GM12872 (cell line): Measurements from ENCODE around the gene CREB3.

Source experiments
- TF ChIP-seq, protein P1 (sequence below): IDR thresholded peaks from 3 replicates; pipeline ENCODE4 v1.5.1; 2011; ENCODE audit warnings: low read depth, mild to moderate bottlenecking, low read length, moderate library complexity; ENCODE audit not compliant: insufficient read depth

CREB3 gene

DNA sequence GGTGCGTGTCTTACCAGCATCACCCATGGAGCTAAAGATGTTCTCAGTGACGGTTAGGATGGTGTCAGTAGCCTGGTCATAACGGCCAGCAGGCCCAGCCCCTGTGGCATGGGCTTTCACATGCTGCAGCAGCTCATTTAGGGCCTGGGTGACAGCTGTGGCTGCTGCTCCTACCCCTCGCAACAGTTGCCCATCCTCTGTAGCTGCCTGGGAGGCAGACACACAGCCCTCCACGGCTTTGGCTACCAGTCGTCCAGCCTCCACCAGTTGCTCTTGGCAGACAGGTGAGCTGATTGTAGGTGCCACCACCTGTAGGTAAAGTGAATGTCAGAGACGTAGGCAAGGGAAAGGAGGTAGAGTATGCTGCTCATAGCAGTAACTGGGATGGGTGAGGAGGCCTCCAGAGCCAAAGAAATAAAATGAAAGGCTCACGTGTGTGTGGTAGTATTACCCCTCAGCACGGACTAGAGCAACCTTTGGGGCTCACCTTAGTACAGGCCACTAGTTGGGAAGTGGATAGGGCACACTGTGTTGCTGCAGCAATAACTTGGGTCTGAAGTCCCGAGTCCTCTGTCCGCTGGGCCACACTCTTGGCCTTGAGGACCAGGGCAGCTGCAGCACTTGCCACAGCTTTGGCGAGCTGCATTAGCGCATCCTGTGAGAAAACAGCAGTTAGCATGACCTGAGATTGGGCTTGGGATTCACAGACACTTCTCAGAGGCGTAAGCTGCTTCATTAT is 15.2 kb upstream of the CREB3 start:
- TF ChIP-seq, protein P1, sequence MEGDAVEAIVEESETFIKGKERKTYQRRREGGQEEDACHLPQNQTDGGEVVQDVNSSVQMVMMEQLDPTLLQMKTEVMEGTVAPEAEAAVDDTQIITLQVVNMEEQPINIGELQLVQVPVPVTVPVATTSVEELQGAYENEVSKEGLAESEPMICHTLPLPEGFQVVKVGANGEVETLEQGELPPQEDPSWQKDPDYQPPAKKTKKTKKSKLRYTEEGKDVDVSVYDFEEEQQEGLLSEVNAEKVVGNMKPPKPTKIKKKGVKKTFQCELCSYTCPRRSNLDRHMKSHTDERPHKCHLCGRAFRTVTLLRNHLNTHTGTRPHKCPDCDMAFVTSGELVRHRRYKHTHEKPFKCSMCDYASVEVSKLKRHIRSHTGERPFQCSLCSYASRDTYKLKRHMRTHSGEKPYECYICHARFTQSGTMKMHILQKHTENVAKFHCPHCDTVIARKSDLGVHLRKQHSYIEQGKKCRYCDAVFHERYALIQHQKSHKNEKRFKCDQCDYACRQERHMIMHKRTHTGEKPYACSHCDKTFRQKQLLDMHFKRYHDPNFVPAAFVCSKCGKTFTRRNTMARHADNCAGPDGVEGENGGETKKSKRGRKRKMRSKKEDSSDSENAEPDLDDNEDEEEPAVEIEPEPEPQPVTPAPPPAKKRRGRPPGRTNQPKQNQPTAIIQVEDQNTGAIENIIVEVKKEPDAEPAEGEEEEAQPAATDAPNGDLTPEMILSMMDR: no peak

DNA sequence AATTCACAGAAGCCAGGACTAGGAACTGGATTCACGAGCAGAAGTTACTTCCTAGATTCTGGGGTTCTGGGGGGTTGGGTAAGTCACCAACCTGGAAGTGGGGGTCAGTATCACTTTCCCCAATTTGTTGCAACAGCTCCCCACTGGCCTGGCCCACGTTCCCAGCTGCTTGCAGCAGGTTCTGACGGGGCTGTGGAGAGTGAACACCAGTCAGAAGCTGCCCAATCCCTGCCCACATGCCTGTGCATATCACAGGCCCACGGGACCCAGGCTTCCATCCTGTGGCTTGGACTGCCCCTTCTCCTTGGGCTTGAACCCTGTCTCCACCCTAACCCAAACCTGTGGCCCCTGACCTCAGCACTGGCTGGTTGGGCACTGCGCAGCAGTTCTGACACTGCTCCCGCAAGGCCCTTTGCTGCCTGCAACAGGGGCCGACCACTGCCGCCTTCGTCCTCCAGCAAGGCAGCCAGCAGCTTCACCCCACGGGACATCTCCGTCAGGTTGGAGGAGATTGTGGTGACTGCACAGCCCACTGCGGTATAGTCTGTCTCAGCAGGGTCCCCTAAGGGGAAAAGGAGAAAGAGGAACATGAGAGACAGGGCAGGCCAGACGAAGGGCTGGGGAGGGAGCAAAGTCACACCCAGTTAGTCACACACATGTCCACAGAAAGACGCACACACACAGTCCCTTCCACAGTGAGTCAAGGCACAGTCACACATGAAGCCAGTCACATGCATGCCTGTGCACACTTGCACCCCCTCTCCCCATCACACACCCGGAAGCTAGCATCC is 13.6 kb upstream of the CREB3 start:
- TF ChIP-seq, protein P1: no peak

DNA sequence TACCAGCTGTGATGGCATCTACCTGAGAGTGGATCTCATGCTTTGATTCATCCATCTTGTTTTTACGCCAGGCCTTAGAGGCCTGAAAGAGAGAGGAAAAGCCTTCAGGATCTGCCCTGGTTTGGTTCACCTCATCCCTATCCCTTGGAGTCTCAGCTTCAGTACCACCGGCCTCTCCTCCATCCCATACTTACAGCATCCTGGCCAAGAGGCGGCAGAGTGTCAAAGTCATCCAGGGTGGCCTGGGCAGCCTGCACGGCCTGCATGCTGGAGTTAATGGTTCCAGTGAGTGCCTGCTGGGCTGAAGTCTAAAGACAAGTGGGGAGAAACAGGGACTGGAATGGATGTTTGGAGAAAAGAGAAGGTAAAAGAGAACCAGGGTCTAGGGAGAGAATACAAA is 12.9 kb upstream of the CREB3 start:
- TF ChIP-seq, protein P1: no peak

DNA sequence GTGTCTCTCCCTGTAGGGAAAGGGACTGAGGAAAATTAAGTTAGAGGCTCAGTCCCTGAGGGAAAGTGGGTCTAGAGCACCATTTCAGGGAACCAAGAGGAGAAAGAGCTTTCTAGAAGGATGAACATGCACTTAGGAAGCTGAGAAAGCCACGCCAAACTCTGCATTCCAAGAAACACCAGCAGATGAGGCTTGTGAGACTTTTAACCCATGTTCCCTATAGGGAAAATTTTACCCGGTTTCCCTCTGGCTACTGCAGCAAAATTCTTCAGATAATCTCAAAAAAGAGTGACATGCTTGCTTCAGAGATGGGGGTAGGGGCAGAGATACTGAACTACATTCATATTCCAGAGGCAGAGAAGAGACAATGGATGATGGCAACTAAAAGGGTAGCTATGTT is 9.0 kb upstream of the CREB3 start:
- TF ChIP-seq, protein P1: no peak

DNA sequence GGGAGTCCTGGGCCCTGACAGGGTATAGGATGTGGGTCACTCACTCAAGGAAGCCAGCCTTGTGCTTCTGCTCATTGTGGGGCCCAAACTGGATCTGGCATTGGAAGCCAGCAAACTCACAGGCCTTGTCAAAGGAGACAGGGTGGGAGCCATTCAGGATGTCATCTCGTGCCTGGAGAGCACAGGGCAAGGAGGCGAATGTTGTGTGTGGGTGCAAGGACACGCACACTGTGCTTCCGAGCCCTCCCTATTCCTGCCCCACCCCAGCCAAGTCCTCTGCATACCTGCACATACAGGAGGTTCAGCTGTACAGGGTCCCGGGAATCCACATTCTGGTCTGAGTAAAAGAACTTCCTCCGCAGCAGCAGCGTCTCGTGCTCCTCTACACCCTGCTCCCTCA is 8.6 kb upstream of the CREB3 start:
- TF ChIP-seq, protein P1: no peak

DNA sequence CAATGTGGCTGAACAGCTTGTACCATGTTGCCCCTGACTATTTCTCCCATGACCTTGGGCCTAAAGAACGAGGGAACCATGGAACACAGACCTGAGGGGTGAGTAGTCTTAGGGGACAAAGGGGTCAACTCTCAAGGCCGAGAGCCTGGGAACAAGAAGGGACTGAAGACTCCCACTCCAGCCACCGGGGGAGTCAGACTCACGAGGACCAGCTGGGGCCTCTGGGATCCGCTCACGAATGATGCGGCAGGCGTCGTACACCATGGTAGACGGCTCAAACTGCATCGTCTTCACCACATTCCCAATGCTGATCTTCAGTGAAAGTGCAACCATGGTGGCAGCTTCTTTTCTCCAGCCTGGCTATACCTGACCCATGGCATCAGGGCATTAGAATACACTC is 7.1 kb upstream of the CREB3 start:
- TF ChIP-seq, protein P1: 0 out of 3 replicates have a peak, but pooled peaks have one; percentile 4

DNA sequence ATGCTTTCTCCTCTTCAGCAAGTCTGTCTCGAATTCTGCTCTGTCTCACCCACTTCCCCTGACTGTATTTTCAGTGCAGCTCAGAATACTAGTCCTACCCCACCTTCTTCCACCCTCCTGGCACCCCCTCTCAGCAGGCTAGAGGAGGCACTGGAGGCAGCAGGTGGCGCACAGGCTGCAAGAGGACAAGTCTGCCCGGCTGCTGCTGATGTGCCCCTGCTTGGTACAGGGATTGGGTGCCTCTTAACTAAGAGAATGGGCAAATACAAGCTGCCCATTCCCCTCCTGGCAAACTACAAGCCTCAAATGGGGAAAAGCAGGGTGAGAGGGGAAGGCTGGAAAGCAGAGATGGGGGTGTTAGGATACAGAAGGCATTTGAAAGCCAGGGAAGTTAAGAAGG is 5.5 kb upstream of the CREB3 start:
- TF ChIP-seq, protein P1: peak; percentile 44
